Heart right ventricle (tissue), 16 donors: ENCODE results near the gene VWA5B2. TPM values are rescaled to one million over a fixed set of nuclear protein-coding genes. Genes with fewer than 3 reads are reported as not detected.

ENCODE experiments used
- ATAC-seq, 8 donors: fragments of 200-7000 bp; cut with Tn5 transposase; one replicate each; pipeline ENCODE4 v1.9.1; 2020; ENCODE audit warnings: mild to moderate bottlenecking in 8 of 8, moderate library complexity in 8 of 8, moderate number of reproducible peaks in 1 of 8
- DNase-seq, 2 donors: peaks; one replicate each; pipeline ENCODE4 v3.0.0-alpha.2; 2020
- H3K27ac ChIP-seq, 10 donors: fragments of 200-600 bp; sonication (generic) in 2 of 10; one replicate each; pipeline versions ENCODE4 v1.5.0 to v1.8.0; 2020 to 2022; ENCODE audit warnings: mild to moderate bottlenecking in 3 of 10
- H3K27me3 ChIP-seq, 7 donors: fragments of 200-600 bp; one replicate each; pipeline ENCODE4 v1.8.0; 2021 to 2022; ENCODE audit warnings: mild to moderate bottlenecking in 2 of 7
- H3K36me3 ChIP-seq, 9 donors: fragments of 200-600 bp; sonication (generic) in 1 of 9; one replicate each; pipeline versions ENCODE4 v1.5.0 to v1.8.0; 2020 to 2022; ENCODE audit warnings: mild to moderate bottlenecking in 2 of 9
- H3K4me1 ChIP-seq, 9 donors: fragments of 200-600 bp; sonication (generic) in 1 of 9; one replicate each; pipeline versions ENCODE4 v1.5.0 to v1.8.0; 2020 to 2022; ENCODE audit warnings: mild to moderate bottlenecking in 4 of 9
- H3K4me3 ChIP-seq, 10 donors: fragments of 200-600 bp; sonication (generic) in 2 of 10; one replicate each; pipeline versions ENCODE4 v1.5.0 to v1.8.0; 2020 to 2022; ENCODE audit warnings: mild to moderate bottlenecking in 7 of 10, moderate library complexity in 2 of 10
- H3K9me3 ChIP-seq, 11 donors: fragments of 200-600 bp in 10 of 11; sonication (generic) in 2 of 11; one replicate each; pipeline versions ENCODE4 v1.5.0 to v1.8.0; 2013 to 2022; ENCODE audit warnings: mild to moderate bottlenecking in 2 of 11, control low read depth in 1 of 11, moderate library complexity in 1 of 11
- CTCF ChIP-seq, 9 donors: fragments of 200-600 bp; sonication (generic) in 2 of 9; IDR thresholded peaks; one replicate each; pipeline versions ENCODE4 v1.5.0 to v1.8.0; 2021 to 2022; ENCODE audit warnings: antibody characterized with exemption in 9 of 9, mild to moderate bottlenecking in 5 of 9, moderate library complexity in 1 of 9
- WGBS, 2 donors: extraction: QIAGEN DNeasy Blood & Tissue Kit; methylation state at CpG; one replicate each; pipeline ENCODE4 v1.1.7; 2013; ENCODE audit warnings: inconsistent platforms in 1 of 2; 5-methylcytosine and 5-hydroxymethylcytosine counted together
- intact Hi-C, 10 donors: fragments of 100-400 bp; cut with DNase I; formaldehyde crosslinking; loops; one replicate each; pipeline versions ENCODE4 v1.11.1 to v1.14.2; 2022
- polyA plus RNA-seq, 2 donors: library from polyadenylated mRNA; stranded (reverse); fragments of 200-250 nt; gene quantifications; one replicate each; pipeline ENCODE4 v1.2.3, GENCODE V29; 2013
- total RNA-seq, 10 donors: library from RNA; stranded (reverse); fragmentation: NEBNext Ultra II Directional in 3 of 10; extraction: Animal tissue kit (Norgen Biotek cat#: 25700) in 3 of 10; gene quantifications; one replicate each; pipeline versions ENCODE4 v1.2.1 to v1.2.4, GENCODE V29; 2021 to 2023
- donor health status: Arrhythmogenic right ventricular cardiomyopathy.
- donor health status: ischemic (EF 13 %, LVEDD 7.1; RV severe dilation, severe dysfunction).
- donor health status: healthy with polysubstance abuse.
- donor health status: DM: no; HTN: yes; CAD: no.
- donor health status: DM: no; HTN: no; CAD: no.
- donor health status: ischemic (EF 25% LVEDD 6.9; RV normal size, moderate dysfunction).
- donor health status: ischemic (EF 25% LVEDD 5.7; RV mildly dilated, moderate dysfunction).
- donor health status: healthy.
- donor health status: DM: yes; HTN: yes; CAD: no.
- donor health status: Ischemic cardiomyopathy.
- donor health status: ischemic (EF 35%, LVEDD 5.7; RV mildly dilated, moderate dysfunction).
- donor health status: nonischemic (EF 11% LVEDD 7.7; RV severe dilation, severe dysfunction).
- donor health status: DM: yes; HTN: yes; CAD: no.
- donor health status: PGD.
- donor health status: ischemic (EF 29% LVEDD 5.4; RV normal size, mild dysfunction).
- donor health status: nonischemic (EF 23%, LVEDD 6.1; RV moderate dilation, normal function).

VWA5B2 gene
- total and polyA plus RNA-seq, 12 donors: 0.03 to 0.09 TPM; not detected in 10

GRCh38 chr3:184241141-184241446 is 11.7 kb downstream of the VWA5B2 start:
- Histone ChIP-seq H3K27ac (no peak overlapping the region), H3K9me3 (no peaks in the 10 kb centered on the region), H3K27me3 (peaks cover 0 to 8% (median 3%) of the 10 kb centered on the region in 7 donors), H3K4me1 (peaks cover 0 to 8% (median 7%) of the 10 kb centered on the region in 9 donors), H3K36me3 (peaks cover 0 to 43% (median 26%) of the 10 kb centered on the region in 9 donors), H3K4me3 (no peak overlapping the region)
- no peak for TF ChIP-seq CTCF (IDR thresholded peaks at IDR 0.05)
- DNase-seq (no peak), ATAC-seq (peak in 2 of 8 donors; percentile 8 to 31)
- intact Hi-C loops: loop anchor here (10.0 kb wide), 4 partner anchors 56 to 346 kb away; partner anchors contain the start of genes ABCF3 (in 2 of the 10) and ABCC5 (in 1 of the 10)
- WGBS, 2 donors: 30 to 32% methylated on average over 17 of the region's 17 CpGs

- peak in 1 of 2 donors; percentile 49 for DNase-seq
- peak in 7 of 9 donors; percentile 46 to 67 (median 54) for TF ChIP-seq CTCF (IDR thresholded peaks at IDR 0.05)
- peak; percentile 63 to 82 (median 68) for ATAC-seq
- peak overlapping the region in 1 of 10 donors; percentile 9 for H3K4me3 ChIP-seq
- H3K9me3 ChIP-seq: no peaks in the 10 kb centered on the region
- intact Hi-C loops: loop anchor here (10.0 kb wide), 4 partner anchors 57 to 347 kb away; partner anchors contain the start of genes ABCF3 (in 2 of the 10) and ABCC5 (in 1 of the 10)
- no peak overlapping the region for H3K27ac ChIP-seq
- WGBS, 2 donors: 12 to 16% methylated on average over 45 to 46 of the region's 46 CpGs
- H3K36me3 ChIP-seq: peaks cover 0 to 43% (median 26%) of the 10 kb centered on the region in 9 donors
- peaks cover 0 to 8% (median 7%) of the 10 kb centered on the region in 9 donors for H3K4me1 ChIP-seq
- H3K27me3 ChIP-seq: peaks cover 0 to 6% (median 2%) of the 10 kb centered on the region in 7 donors
These were observed 12.3 kb downstream of the VWA5B2 start for GRCh38 chr3:184241447-184242296.

- H3K4me3 ChIP-seq: no peak overlapping the region
- H3K27ac ChIP-seq: no peak overlapping the region
- peaks cover 0 to 43% (median 26%) of the 10 kb centered on the region in 9 donors for H3K36me3 ChIP-seq
- DNase-seq: no peak
- 85% methylated on average over 5 of the region's 5 CpGs for whole genome bisulfite sequencing, 2 donors
- peaks cover 0 to under 1% (median 0%) of the 10 kb centered on the region in 7 donors for H3K27me3 ChIP-seq
- ATAC-seq: no peak
- intact Hi-C loops: loop anchor here (10.0 kb wide), 4 partner anchors 57 to 347 kb away; partner anchors contain the start of genes ABCF3 (in 2 of the 10) and ABCC5 (in 1 of the 10)
- TF ChIP-seq CTCF (IDR thresholded peaks at IDR 0.05): no peak
- peaks cover 0 to 9% (median 7%) of the 10 kb centered on the region in 9 donors for H3K4me1 ChIP-seq
- H3K9me3 ChIP-seq: no peaks in the 10 kb centered on the region
These were observed 12.9 kb downstream of the VWA5B2 start for GRCh38 chr3:184242297-184242685.
